AG04449 (cell line): Measurements from ENCODE around the gene ANTXR2.

ENCODE experiments used
- CTCF ChIA-PET: fragments of 350-600 bp; formaldehyde crosslinking; extraction: SDS; loops from one replicate; lab custom pipeline; 2021; ENCODE audit warnings: antibody characterized with exemption; lab: Yijun Ruan, JAX
- POLR2A ChIA-PET: fragments of 400-600, 350-600 bp; formaldehyde crosslinking; extraction: SDS; loops from one replicate; lab custom pipeline; 2020; ENCODE audit warnings: antibody characterized with exemption, inconsistent platforms; lab: Yijun Ruan, JAX
- DNase-seq: peaks from one replicate; pipeline ENCODE4 v3.0.0-alpha.2; 2010; ENCODE audit warnings: low read depth, low spot score
- H3K4me3 ChIP-seq: 2 replicates; pipeline ENCODE4 v1.5.1; 2011; ENCODE audit warnings: low read depth, mild to moderate bottlenecking, control low read depth, low read length
- TF ChIP-seq, protein P1 (sequence below): IDR thresholded peaks from one replicate; pipeline ENCODE4 v1.5.1; 2011; ENCODE audit warnings: mild to moderate bottlenecking, moderate library complexity, low read length, control low read depth, inconsistent platforms; ENCODE audit not compliant: insufficient read depth; ENCODE audit errors: missing control alignments

ANTXR2 gene

DNA sequence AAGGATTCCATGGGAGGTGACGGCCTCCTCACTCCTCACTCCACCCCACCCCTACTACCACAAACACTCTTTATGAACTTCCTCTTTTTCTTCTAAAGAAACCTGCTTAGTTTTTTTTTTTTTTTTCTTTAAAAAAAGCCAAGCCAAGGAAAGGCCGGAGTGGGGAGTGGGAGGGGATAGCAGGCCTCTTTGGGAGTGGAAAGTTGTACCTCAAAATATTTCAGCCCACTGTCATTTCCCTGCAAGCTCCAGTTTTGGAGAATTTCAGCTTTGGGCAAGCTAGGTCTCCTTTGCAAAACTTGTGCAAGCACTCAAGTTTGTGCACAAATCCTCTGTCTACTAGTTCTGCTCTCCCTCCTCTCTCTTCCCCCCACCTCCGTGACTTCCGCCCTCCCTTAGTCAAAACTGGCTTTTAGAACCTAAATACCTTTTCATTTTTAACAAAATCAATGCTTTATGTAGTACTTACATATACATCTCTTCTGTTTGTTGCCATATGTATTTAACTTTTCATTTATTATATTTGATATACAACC lies 512 bp upstream of the ANTXR2 start:
- H3K4me3 ChIP-seq = peak overlapping the region; percentile 82
- ChIA-PET POLR2A (interaction anchor here (0.6 to 1.9 kb wide), 4 partner anchors 11 to 193 kb away, joined by 3 to 9 read pairs (median 4); partner anchors contain the start of gene FGF5), CTCF (interaction anchor here (0.7 to 3.4 kb wide), 4 partner anchors 13 to 111 kb away, joined by 4 to 19 read pairs (median 4); no protein-coding TSS in a partner anchor)
- no peak for DNase-seq
- TF ChIP-seq, protein P1, sequence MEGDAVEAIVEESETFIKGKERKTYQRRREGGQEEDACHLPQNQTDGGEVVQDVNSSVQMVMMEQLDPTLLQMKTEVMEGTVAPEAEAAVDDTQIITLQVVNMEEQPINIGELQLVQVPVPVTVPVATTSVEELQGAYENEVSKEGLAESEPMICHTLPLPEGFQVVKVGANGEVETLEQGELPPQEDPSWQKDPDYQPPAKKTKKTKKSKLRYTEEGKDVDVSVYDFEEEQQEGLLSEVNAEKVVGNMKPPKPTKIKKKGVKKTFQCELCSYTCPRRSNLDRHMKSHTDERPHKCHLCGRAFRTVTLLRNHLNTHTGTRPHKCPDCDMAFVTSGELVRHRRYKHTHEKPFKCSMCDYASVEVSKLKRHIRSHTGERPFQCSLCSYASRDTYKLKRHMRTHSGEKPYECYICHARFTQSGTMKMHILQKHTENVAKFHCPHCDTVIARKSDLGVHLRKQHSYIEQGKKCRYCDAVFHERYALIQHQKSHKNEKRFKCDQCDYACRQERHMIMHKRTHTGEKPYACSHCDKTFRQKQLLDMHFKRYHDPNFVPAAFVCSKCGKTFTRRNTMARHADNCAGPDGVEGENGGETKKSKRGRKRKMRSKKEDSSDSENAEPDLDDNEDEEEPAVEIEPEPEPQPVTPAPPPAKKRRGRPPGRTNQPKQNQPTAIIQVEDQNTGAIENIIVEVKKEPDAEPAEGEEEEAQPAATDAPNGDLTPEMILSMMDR = no peak

DNA sequence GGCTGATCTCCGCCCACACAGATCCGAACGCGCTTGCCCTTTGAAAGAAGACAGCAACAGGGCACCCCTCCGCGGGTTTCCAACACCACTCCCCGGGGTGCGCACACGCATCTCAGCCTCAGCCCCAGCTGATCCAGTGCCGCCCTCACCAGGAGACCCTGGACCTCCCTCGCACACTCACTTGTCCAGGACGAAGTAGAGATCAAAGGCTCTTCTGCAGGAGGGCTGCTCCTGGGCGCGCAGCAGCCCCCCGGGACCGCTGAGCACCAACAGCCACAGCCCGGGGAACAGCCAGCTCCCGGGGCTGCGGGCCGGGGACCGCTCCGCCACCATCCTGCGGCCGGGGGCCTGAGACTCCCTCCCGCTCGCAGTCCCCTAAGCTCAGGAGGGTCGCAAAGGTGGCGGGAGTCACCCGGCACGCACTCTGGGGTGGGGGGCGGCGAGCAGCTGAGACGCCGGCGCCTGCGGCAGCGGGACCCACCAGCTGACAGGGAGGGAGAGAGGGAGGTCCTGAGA lies 743 bp downstream of the ANTXR2 start:
- DNase-seq = no peak
- POLR2A ChIA-PET = interaction anchor here (0.7 to 1.9 kb wide), 6 partner anchors 19 to 194 kb away, joined by 3 to 10 read pairs (median 4); partner anchors contain the start of gene FGF5
- H3K4me3 ChIP-seq = peak overlapping the region; percentile 82
- CTCF ChIA-PET = interaction anchor here (1.2 to 3.4 kb wide), 5 partner anchors 15 to 155 kb away, joined by 3 to 19 read pairs (median 4); no protein-coding TSS in a partner anchor
- TF ChIP-seq, protein P1 = peak; percentile 12

DNA sequence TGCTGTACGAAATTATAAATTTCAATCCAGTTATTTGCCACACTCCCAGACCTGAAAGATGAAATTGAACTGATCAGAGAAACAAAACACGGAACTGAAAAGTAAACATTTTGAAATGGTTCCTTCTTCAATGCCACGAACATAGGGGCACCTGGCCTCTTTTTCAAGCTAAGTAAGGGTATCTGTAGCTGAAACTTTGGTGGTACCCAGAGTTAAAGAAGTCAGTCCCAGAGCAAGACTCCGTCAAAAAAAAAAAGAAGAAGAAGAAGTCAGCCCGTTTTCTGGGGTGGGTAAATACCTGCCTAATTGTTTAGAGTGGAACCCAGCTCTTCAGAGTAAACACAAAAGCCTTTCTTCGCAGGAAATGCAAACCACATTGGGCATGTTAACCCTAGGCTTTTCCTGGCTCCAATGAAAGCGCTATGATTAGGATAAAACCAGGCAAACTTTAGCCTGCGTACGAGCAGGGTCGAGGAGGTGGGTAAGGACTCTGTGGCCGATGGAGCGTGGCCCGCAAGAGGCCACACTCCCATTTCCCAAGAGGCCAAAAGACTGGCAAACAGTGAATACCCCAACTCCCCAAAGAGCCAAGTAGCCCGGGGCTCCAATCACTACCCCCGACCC lies 1.3 kb downstream of the ANTXR2 start:
- ChIA-PET POLR2A (interaction anchor here (0.7 to 1.9 kb wide), 5 partner anchors 19 to 195 kb away, joined by 3 to 10 read pairs (median 4); partner anchors contain the start of gene FGF5), CTCF (interaction anchor here (0.8 to 3.4 kb wide), 5 partner anchors 19 to 154 kb away, joined by 3 to 19 read pairs (median 3); no protein-coding TSS in a partner anchor)
- DNase-seq = no peak
- TF ChIP-seq, protein P1 = no peak
- H3K4me3 ChIP-seq = peak overlapping the region; percentile 82

DNA sequence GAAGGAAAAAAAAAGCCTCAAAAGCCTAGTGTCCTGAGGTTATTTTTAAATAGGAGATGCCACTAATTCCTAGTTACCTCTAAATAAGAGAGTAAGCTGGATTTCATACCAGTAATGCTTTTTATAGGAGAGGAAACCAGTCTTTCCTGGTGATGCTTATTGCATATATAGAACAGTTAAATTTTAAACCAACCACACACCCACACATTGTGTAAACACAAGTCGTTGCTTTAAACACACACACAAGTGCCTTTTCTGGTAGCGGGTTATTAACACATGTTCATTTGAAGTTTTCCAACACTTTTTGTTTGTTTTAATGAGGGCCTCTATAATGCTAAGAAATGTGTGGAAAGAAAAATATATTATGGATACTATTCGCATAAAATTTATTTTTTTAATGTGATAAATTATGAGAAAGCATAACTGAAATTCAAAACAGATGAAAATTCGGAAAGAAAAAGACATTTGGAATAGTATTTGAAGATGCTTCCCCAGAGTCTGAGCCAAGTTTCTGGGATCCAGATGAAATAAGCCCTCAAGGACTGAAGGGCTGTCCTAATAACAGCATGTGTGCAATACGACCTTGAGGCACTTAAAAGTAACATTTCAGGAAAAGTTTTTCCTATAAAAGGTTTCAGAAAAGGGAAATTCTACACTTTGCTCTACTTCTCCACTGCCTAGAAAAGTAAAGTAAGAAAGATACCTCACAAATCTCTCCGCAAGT lies 2.0 kb downstream of the ANTXR2 start:
- H3K4me3 ChIP-seq = peak overlapping the region; percentile 82
- TF ChIP-seq, protein P1 = no peak
- POLR2A ChIA-PET = interaction anchor here (1.4 to 1.7 kb wide), 3 partner anchors 100 to 132 kb away, joined by 3 to 10 read pairs (median 4); no protein-coding TSS in a partner anchor
- CTCF ChIA-PET = interaction anchor here (0.8 to 3.4 kb wide), 4 partner anchors 113 to 153 kb away, joined by 3 to 19 read pairs (median 4); no protein-coding TSS in a partner anchor
- no peak for DNase-seq

DNA sequence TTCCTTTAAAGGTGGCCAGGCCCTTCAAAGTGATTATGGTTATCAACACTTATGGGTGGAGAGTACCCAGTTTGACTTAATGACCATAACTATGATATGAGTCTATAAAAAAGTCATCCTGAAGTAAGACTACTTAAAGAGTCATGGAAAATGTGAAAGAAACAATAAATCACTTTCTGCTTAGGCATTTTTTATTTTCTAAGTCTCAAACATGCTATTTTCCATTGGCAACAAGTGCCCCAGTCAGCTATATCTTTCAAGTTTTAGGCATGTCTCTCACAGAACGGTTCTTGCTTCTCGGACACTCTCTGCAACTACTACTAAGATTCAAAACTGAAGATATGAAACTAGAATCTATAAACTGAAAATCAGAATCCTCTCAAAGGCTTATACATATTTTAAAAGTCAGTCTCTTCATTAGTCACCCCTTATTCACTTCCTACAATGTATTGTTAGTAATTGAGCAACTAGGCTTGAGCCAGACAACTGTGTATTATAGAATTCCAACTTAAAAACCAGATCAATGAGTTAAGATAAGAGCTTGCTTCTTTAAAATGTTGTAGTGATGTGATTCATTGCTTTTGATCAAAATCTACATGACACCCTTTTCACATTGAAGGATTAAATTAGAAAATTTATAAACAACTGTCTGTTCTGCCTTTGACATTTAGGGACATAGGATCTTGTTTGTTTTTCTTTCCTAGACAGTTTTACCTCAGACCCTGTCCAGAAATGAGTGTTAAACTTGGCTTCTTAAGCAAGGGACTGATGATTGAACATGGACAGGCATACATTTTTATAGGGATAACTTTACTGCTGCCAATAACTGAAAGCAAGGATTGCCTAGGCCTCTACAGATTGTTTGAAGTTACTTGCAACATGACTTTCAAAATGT lies 2.9 kb downstream of the ANTXR2 start:
- TF ChIP-seq, protein P1 = no peak
- H3K4me3 ChIP-seq = peak overlapping the region; percentile 9
- ChIA-PET CTCF (interaction anchor here (1.0 kb wide), 1 partner anchor 115 kb away, joined by 6 read pairs; no protein-coding TSS in a partner anchor), POLR2A (interaction anchor here (0.8 kb wide), 1 partner anchor 10 kb away, joined by 3 read pairs; no protein-coding TSS in a partner anchor)
- no peak for DNase-seq
